Measurements from ENCODE around the gene FOXP2.

DNA sequence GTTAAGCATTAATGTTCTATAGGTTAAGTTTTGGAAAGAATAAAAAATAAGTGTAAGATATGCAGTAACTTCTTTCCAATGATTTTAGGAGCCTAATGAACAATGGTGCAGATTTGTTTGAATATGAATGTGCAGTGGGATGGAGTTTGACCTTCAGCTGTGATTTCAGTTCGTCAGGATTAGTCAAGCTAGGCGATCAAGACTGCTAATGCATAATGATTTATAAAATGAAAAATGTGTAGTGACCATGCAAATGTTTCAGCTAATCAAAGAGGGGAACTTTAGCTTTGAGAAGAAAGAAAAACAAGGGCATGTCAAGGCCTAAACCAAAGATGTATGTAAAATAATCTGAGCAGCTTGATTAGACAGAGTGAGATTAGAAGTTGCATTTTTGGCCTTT lies 208.5 kb downstream of the FOXP2 start:
- TF ChIP-seq, protein P1, sequence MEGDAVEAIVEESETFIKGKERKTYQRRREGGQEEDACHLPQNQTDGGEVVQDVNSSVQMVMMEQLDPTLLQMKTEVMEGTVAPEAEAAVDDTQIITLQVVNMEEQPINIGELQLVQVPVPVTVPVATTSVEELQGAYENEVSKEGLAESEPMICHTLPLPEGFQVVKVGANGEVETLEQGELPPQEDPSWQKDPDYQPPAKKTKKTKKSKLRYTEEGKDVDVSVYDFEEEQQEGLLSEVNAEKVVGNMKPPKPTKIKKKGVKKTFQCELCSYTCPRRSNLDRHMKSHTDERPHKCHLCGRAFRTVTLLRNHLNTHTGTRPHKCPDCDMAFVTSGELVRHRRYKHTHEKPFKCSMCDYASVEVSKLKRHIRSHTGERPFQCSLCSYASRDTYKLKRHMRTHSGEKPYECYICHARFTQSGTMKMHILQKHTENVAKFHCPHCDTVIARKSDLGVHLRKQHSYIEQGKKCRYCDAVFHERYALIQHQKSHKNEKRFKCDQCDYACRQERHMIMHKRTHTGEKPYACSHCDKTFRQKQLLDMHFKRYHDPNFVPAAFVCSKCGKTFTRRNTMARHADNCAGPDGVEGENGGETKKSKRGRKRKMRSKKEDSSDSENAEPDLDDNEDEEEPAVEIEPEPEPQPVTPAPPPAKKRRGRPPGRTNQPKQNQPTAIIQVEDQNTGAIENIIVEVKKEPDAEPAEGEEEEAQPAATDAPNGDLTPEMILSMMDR (IDR thresholded peaks at IDR 0.05), result no peak
- TF ChIP-seq ZFX (IDR thresholded peaks at IDR 0.05; ENCODE audit: borderline replicate concordance), result no peak

Data from 22Rv1 (cell line).